MM.1S (cell line): Measurements from ENCODE around the gene DGCR8.

Experiments
- DNase-seq: peaks from one replicate; pipeline ENCODE4 v3.0.0-alpha.2; 2015
- H2AFZ ChIP-seq: fragments of 300-600 bp; sonication (generic); 2 replicates; pipeline ENCODE4 v1.6.0; 2016; ENCODE audit warnings: antibody characterized with exemption, low read length
- H3F3A ChIP-seq: fragments of 300-600 bp; sonication (generic); 2 replicates; pipeline ENCODE4 v1.6.1; 2016; ENCODE audit warnings: mild to moderate bottlenecking, antibody characterized with exemption, low read length, moderate library complexity, mixed read lengths; ENCODE audit not compliant: insufficient read depth
- H3K27ac ChIP-seq: fragments of 300-600 bp; sonication (generic); 2 replicates; pipeline ENCODE4 v1.5.1; 2016; ENCODE audit warnings: mild to moderate bottlenecking, low read length
- H3K27me3 ChIP-seq: fragments of 300-600 bp; sonication (generic); replicated peaks from 2 replicates; pipeline ENCODE4 v1.6.0; 2016; ENCODE audit warnings: low read length; ENCODE audit not compliant: insufficient read depth
- H3K36me3 ChIP-seq: fragments of 300-600 bp; sonication (generic); replicated peaks from 2 replicates; pipeline ENCODE4 v1.6.1; 2016; ENCODE audit warnings: mild to moderate bottlenecking, low read length, mixed read lengths; ENCODE audit not compliant: insufficient read depth
- H3K4me1 ChIP-seq: fragments of 300-600 bp; sonication (generic); 2 replicates; pipeline ENCODE4 v1.6.1; 2016; ENCODE audit warnings: low read length, mixed read lengths
- H3K4me2 ChIP-seq: fragments of 300-600 bp; sonication (generic); 2 replicates; pipeline ENCODE4 v1.6.0; 2016; ENCODE audit warnings: low read depth, low read length
- H3K4me3 ChIP-seq: fragments of 300-600 bp; sonication (generic); 2 replicates; pipeline ENCODE4 v1.5.1; 2016; ENCODE audit warnings: low read length, mixed read lengths
- H3K79me2 ChIP-seq: fragments of 300-600 bp; sonication (generic); 2 replicates; pipeline ENCODE4 v1.6.1; 2016; ENCODE audit warnings: mixed run types, low read length, mixed read lengths
- H3K9ac ChIP-seq: fragments of 300-600 bp; sonication (generic); 2 replicates; pipeline ENCODE4 v1.6.1; 2016; ENCODE audit warnings: low read length, mixed read lengths
- H3K9me2 ChIP-seq: fragments of 300-600 bp; sonication (generic); replicated peaks from 2 replicates; pipeline ENCODE4 v1.6.1; 2016; ENCODE audit warnings: mild to moderate bottlenecking, low read length, mixed read lengths; ENCODE audit not compliant: insufficient read depth
- H3K9me3 ChIP-seq: fragments of 300-600 bp; sonication (generic); replicated peaks from 2 replicates; pipeline ENCODE4 v1.6.1; 2016; ENCODE audit warnings: mild to moderate bottlenecking, low read length, mixed read lengths; ENCODE audit not compliant: insufficient read depth
- H4K20me1 ChIP-seq: fragments of 300-600 bp; sonication (generic); 2 replicates; pipeline ENCODE4 v1.6.1; 2016; ENCODE audit warnings: mild to moderate bottlenecking, low read length, moderate library complexity, mixed read lengths; ENCODE audit not compliant: insufficient read depth
- EZH2 ChIP-seq: fragments of 300-600 bp; sonication (generic); optimal IDR thresholded peaks from 2 replicates; pipeline ENCODE3; 2017; ENCODE audit warnings: low read depth, mild to moderate bottlenecking, antibody characterized with exemption, low read length, mixed read lengths
- EZH2phosphoT487 ChIP-seq: fragments of 300-600 bp; sonication (generic); IDR thresholded peaks from 2 replicates; pipeline ENCODE4 v1.6.1; 2018; ENCODE audit warnings: antibody characterized with exemption, low read length
- TF ChIP-seq, protein P1 (sequence below): fragments of 300-600 bp; sonication (generic); IDR thresholded peaks from 2 replicates; pipeline ENCODE4 v1.5.1; 2016; ENCODE audit warnings: antibody characterized with exemption, low read length, mixed read lengths

DGCR8 gene

DNA sequence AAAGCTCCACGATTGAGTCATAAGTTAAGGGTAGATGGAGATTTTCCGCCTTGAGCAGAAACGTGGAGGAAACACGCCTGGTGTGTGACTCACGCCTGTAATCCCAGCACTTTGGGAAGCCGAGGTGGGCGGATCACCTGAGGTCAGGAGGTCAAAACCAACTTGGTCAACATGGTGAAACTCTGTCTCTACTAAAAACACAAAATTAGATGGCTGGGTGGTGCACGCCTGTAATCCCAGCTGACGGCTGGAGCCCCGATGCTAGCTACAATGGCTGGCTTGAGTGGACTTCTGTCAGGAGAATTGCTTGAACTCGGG is 17.3 kb upstream of the DGCR8 start:
- no peaks in the 10 kb centered on the region for H3K27me3 ChIP-seq
- no peak for DNase-seq
- no peaks in the 10 kb centered on the region for H3F3A ChIP-seq
- H3K9ac ChIP-seq = no peak overlapping the region
- no peak overlapping the region for H3K4me3 ChIP-seq
- H4K20me1 ChIP-seq = no peaks in the 10 kb centered on the region
- TF ChIP-seq EZH2phosphoT487 (no peak), EZH2 (no peak)
- no peak overlapping the region for H2AFZ ChIP-seq
- no peaks in the 10 kb centered on the region for H3K9me2 ChIP-seq
- H3K36me3 ChIP-seq = no peaks in the 10 kb centered on the region
- no peak overlapping the region for H3K27ac ChIP-seq
- no peaks in the 10 kb centered on the region for H3K4me1 ChIP-seq
- no peak overlapping the region for H3K4me2 ChIP-seq
- no peaks in the 10 kb centered on the region for H3K79me2 ChIP-seq
- no peaks in the 10 kb centered on the region for H3K9me3 ChIP-seq

DNA sequence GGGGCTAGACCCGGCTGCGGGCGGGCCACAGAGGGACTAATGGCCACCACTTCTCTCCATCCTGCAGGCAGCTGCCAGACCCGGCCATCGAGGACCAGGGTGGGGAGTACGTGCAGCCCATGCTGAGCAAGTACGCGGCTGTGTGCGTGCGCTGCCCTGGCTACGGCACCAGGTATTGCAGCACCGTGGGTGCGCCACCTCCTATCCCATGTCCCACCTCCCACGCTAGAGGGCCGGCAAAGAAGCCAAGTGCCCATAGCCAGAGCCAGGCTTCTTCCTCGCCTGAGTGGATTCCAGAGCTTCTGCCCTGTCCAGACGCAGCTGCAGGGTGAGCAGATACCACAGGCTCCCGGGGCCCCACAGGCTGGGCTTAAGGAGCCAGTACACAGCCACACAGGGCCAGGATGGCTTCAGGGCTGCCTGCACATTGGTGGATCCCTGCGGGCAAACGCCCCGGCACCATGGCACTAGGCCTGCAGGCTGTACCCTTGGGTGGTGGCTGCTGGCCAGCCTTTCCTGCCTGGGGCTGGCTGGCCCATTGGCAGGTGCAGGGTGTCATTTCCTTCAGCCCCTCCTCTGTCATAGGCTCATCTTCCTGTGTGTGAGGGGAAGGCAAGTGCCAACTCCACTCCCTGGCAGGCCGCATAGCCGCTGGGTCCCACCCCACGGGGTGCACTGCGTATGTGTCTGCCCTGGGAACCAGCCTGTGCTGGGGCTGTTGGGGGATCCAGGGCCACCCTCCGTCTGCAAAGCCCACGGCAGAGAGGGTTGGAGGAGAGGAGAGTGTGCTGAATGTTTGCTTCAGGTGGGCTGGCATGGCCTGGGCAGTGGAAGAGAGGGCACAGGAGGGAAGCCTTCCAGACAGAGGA is 16.5 kb upstream of the DGCR8 start:
- DNase-seq = no peak
- no peaks in the 10 kb centered on the region for H4K20me1 ChIP-seq
- no peak overlapping the region for H3K9ac ChIP-seq
- H3K9me2 ChIP-seq = no peaks in the 10 kb centered on the region
- H3K4me3 ChIP-seq = no peak overlapping the region
- H3K36me3 ChIP-seq = no peaks in the 10 kb centered on the region
- H3F3A ChIP-seq = no peaks in the 10 kb centered on the region
- no peak overlapping the region for H3K27ac ChIP-seq
- no peak overlapping the region for H3K4me2 ChIP-seq
- no peak overlapping the region for H2AFZ ChIP-seq
- H3K9me3 ChIP-seq = no peaks in the 10 kb centered on the region
- H3K27me3 ChIP-seq = no peaks in the 10 kb centered on the region
- no peaks in the 10 kb centered on the region for H3K79me2 ChIP-seq
- H3K4me1 ChIP-seq = no peaks in the 10 kb centered on the region
- TF ChIP-seq, protein P1, sequence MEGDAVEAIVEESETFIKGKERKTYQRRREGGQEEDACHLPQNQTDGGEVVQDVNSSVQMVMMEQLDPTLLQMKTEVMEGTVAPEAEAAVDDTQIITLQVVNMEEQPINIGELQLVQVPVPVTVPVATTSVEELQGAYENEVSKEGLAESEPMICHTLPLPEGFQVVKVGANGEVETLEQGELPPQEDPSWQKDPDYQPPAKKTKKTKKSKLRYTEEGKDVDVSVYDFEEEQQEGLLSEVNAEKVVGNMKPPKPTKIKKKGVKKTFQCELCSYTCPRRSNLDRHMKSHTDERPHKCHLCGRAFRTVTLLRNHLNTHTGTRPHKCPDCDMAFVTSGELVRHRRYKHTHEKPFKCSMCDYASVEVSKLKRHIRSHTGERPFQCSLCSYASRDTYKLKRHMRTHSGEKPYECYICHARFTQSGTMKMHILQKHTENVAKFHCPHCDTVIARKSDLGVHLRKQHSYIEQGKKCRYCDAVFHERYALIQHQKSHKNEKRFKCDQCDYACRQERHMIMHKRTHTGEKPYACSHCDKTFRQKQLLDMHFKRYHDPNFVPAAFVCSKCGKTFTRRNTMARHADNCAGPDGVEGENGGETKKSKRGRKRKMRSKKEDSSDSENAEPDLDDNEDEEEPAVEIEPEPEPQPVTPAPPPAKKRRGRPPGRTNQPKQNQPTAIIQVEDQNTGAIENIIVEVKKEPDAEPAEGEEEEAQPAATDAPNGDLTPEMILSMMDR = no peak
- TF ChIP-seq EZH2phosphoT487 = no peak
- TF ChIP-seq EZH2 = no peak

DNA sequence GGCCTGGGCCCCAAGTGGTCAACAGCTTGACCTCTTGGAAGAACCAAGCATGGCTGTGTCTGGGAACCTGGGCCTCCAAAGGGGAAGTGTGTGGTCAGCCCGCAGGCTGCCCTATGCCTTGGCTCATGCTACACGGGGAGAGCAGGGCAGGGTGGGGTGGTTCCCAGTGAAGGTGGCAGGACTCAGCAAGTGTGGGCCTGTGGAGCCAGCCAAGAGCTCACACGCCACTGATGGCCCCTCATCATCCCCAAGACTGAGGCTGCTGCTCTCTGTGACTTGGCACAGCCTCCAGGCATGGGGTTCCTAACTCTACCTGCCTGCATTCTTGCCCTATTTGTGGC is 15.9 kb upstream of the DGCR8 start:
- TF ChIP-seq, protein P1 = no peak
- TF ChIP-seq EZH2phosphoT487 (no peak), EZH2 (no peak)
- H3K27me3 ChIP-seq = no peaks in the 10 kb centered on the region
- H3K4me3 ChIP-seq = no peak overlapping the region
- H3F3A ChIP-seq = no peaks in the 10 kb centered on the region
- H3K9me3 ChIP-seq = no peaks in the 10 kb centered on the region
- H3K36me3 ChIP-seq = no peaks in the 10 kb centered on the region
- H3K9me2 ChIP-seq = no peaks in the 10 kb centered on the region
- no peak overlapping the region for H3K27ac ChIP-seq
- no peaks in the 10 kb centered on the region for H3K4me1 ChIP-seq
- H2AFZ ChIP-seq = no peak overlapping the region
- no peaks in the 10 kb centered on the region for H4K20me1 ChIP-seq
- H3K79me2 ChIP-seq = no peaks in the 10 kb centered on the region
- DNase-seq = no peak
- H3K4me2 ChIP-seq = no peak overlapping the region
- no peak overlapping the region for H3K9ac ChIP-seq

DNA sequence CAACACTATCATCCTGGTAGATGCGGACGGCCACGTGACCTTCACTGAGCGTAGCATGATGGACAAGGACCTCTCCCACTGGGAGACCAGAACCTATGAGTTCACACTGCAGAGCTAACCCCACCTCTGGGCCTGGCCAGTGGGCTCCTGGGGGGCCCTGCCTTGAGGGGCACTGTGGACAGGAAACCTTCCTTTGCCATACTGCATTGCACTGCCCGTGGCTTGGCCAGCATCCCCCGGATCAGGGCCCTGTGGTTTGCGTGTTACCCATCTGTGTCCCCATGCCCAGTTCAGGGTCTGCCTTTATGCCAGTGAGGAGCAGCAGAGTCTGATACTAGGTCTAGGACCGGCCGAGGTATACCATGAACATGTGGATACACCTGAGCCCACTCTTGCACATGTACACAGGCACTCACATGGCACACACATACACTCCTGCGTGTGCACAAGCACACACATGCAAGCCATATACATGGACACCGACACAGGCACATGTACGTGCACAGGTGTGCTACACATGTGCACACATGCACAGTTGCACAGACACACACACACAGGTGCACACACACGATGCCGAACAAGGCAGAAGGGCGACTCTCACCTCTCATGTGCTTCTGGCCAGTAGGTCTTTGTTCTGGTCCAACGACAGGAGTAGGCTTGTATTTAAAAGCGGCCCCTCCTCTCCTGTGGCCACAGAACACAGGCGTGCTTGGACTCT is 15.3 kb upstream of the DGCR8 start:
- Histone ChIP-seq H3K4me3 (no peak overlapping the region), H4K20me1 (no peaks in the 10 kb centered on the region), H3K9me3 (no peaks in the 10 kb centered on the region), H3K79me2 (no peaks in the 10 kb centered on the region), H3K9ac (no peak overlapping the region), H3K36me3 (no peaks in the 10 kb centered on the region), H2AFZ (no peak overlapping the region), H3K4me2 (no peak overlapping the region), H3K27me3 (no peaks in the 10 kb centered on the region), H3K4me1 (no peaks in the 10 kb centered on the region), H3K27ac (no peak overlapping the region), H3K9me2 (no peaks in the 10 kb centered on the region), H3F3A (no peaks in the 10 kb centered on the region)
- no peak for TF ChIP-seq EZH2
- TF ChIP-seq EZH2phosphoT487 = no peak
- TF ChIP-seq, protein P1 = no peak
- no peak for DNase-seq
